PC-3 (cell line): Measurements from ENCODE around the gene ZNF80.

Source experiments
- EZH2 ChIP-seq: fragments of 300-600 bp; sonication (generic); IDR thresholded peaks from one replicate; pipeline ENCODE4 v1.6.1; 2017; ENCODE audit warnings: antibody characterized with exemption, mild to moderate bottlenecking, low read length; ENCODE audit not compliant: unreplicated experiment
- EZH2phosphoT487 ChIP-seq: fragments of 300-600 bp; sonication (generic); IDR thresholded peaks from 2 replicates; pipeline ENCODE4 v1.6.1; 2018; ENCODE audit warnings: mild to moderate bottlenecking, antibody characterized with exemption, low read length, borderline replicate concordance
- TF ChIP-seq, protein P1 (sequence below): fragments of 300-600 bp; sonication (generic); conservative IDR thresholded peaks from 2 replicates; pipeline ENCODE4 v1.5.1; 2017; ENCODE audit warnings: antibody characterized with exemption, low read depth, mild to moderate bottlenecking, low read length

DNA sequence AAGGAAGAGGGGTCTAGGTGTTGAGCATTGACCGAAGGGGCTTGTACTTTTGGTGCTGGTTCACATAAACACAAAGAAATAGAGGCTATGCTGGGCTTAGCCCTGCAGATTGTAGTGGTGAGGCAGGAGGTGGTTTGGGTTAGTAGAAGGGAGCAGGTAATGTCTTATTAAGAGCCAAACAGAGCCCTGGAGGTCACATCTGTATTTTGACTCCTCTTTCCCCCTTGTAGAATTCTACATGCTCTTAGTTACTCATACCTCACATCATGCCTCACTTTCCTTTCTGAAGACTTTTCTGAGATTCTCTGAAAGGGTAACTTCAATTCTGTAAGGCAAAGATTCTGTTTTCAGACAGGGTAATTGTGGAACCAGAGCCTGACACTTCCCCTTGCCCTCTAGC lies 16.1 kb upstream of the ZNF80 start:
- TF ChIP-seq, protein P1, sequence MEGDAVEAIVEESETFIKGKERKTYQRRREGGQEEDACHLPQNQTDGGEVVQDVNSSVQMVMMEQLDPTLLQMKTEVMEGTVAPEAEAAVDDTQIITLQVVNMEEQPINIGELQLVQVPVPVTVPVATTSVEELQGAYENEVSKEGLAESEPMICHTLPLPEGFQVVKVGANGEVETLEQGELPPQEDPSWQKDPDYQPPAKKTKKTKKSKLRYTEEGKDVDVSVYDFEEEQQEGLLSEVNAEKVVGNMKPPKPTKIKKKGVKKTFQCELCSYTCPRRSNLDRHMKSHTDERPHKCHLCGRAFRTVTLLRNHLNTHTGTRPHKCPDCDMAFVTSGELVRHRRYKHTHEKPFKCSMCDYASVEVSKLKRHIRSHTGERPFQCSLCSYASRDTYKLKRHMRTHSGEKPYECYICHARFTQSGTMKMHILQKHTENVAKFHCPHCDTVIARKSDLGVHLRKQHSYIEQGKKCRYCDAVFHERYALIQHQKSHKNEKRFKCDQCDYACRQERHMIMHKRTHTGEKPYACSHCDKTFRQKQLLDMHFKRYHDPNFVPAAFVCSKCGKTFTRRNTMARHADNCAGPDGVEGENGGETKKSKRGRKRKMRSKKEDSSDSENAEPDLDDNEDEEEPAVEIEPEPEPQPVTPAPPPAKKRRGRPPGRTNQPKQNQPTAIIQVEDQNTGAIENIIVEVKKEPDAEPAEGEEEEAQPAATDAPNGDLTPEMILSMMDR, result no peak
- no peak for TF ChIP-seq EZH2
- TF ChIP-seq EZH2phosphoT487, result no peak
